Measurements from ENCODE around the gene LPIN1. TPM values are rescaled to one million over a fixed set of nuclear protein-coding genes. Genes with fewer than 3 reads are reported as not detected.

Gene LPIN1
- total and polyA plus RNA-seq, 2 of the 8 experiments (the other 6 are each of a cell fraction or from before 2014, with no cell fraction given) = 4.3 to 9.8 TPM

GRCh38 chr2:11820650-11821049, 74.2 kb downstream of the LPIN1 start (continued):
- TF ChIP-seq SRF (IDR thresholded peaks at IDR 0.05; ENCODE audit: low read depth, low read length) = no peak
- TF ChIP-seq E2F6 (IDR thresholded peaks at IDR 0.05) = no peak

All from H1 (cell line).